ENCODE results near the gene MRPL40. TPM values are rescaled to one million over a fixed set of nuclear protein-coding genes. Genes with fewer than 3 reads are reported as not detected.

Gene MRPL40
- total and polyA plus RNA-seq, 2 of the 13 experiments (the other 11 are each of a cell fraction or from before 2014, with no cell fraction given) = 42.7 to 79.7 TPM

- no peak for TF ChIP-seq ZNF562 (CRISPR knock-in tag; IDR thresholded peaks at IDR 0.05; ENCODE audit: borderline replicate concordance)
- TF ChIP-seq ATF2 (CRISPR knock-in tag; IDR thresholded peaks at IDR 0.05) = no peak
- TF ChIP-seq ATM (IDR thresholded peaks at IDR 0.05; ENCODE audit: borderline replicate concordance) = no peak
- no peak for TF ChIP-seq PTBP1 (IDR thresholded peaks at IDR 0.05; ENCODE audit: low read depth, low read length, poor library complexity, severe bottlenecking)
- TF ChIP-seq HOXA5 (CRISPR knock-in tag; IDR thresholded peaks at IDR 0.05) = peak; percentile 20; the same call in 1 of the 2 replicates
- peak; percentile 56; the same call in 1 of the 2 replicates for TF ChIP-seq NFAT5 (CRISPR knock-in tag; IDR thresholded peaks at IDR 0.05)
- TF ChIP-seq SMAD9 (CRISPR knock-in tag; IDR thresholded peaks at IDR 0.05) = no peak
- no peak for TF ChIP-seq ZNF101 (CRISPR knock-in tag; IDR thresholded peaks at IDR 0.05; ENCODE audit: borderline replicate concordance, low read depth)
- TF ChIP-seq ZNF263 (CRISPR knock-in tag; IDR thresholded peaks at IDR 0.05) = peak; percentile 16; the same call in 1 of the 2 replicates
- no peak for TF ChIP-seq ZSCAN30 (CRISPR knock-in tag; IDR thresholded peaks at IDR 0.05)
- peak; percentile 73; the same call in 1 of the 2 replicates for TF ChIP-seq MTERF4 (CRISPR knock-in tag; IDR thresholded peaks at IDR 0.05)
- peak; percentile 84 for TF ChIP-seq TAF1 (CRISPR knock-in tag; IDR thresholded peaks at IDR 0.05)
- no peak for TF ChIP-seq SNAI1 (CRISPR knock-in tag; IDR thresholded peaks at IDR 0.05; ENCODE audit: borderline replicate concordance)
- TF ChIP-seq ZBTB34 (CRISPR knock-in tag; IDR thresholded peaks at IDR 0.05) = no peak
- no peak; the same call in 1 of the 2 replicates for TF ChIP-seq ZNF749 (CRISPR knock-in tag; IDR thresholded peaks at IDR 0.05; ENCODE audit: borderline replicate concordance)
- no peak for TF ChIP-seq FOXA3 (CRISPR knock-in tag; IDR thresholded peaks at IDR 0.05)
- no peak; the same call in 1 of the 2 replicates for TF ChIP-seq ZNF75D (CRISPR knock-in tag; IDR thresholded peaks at IDR 0.05; ENCODE audit: borderline replicate concordance)
- peak; percentile 37 for TF ChIP-seq KDM5B (CRISPR knock-in tag; IDR thresholded peaks at IDR 0.05; ENCODE audit: borderline replicate concordance)
- TF ChIP-seq PAX8 (CRISPR knock-in tag; IDR thresholded peaks at IDR 0.05; ENCODE audit: borderline replicate concordance) = no peak
- TF ChIP-seq ATF7-NPFF (CRISPR knock-in tag; IDR thresholded peaks at IDR 0.05; ENCODE audit: low read depth) = peak; percentile 76; the same call in 1 of the 2 replicates
Measured at GRCh38 chr22:19447330-19448075, 15.2 kb downstream of the MRPL40 start, which contains the start of gene C22orf39 (continued).
